Lung (tissue), 12 donors: ENCODE results near the gene RTL5. TPM values are rescaled to one million over a fixed set of nuclear protein-coding genes. Genes with fewer than 3 reads are reported as not detected.

Source experiments
- ATAC-seq: fragments of 200-7000 bp; cut with Tn5 transposase; one replicate; pipeline ENCODE4 v1.9.1; 2020; ENCODE audit warnings: moderate number of reproducible peaks; ENCODE audit not compliant: insufficient read depth, low FRiP score
- DNase-seq, 3 donors: peaks; one replicate each; pipeline ENCODE4 v3.0.0-alpha.2; 2013 to 2017
- H3K27ac ChIP-seq, 2 donors: one replicate each; pipeline ENCODE4 v1.5.1; 2013; ENCODE audit warnings: mild to moderate bottlenecking in 2 of 2, moderate library complexity in 2 of 2, control low read depth in 1 of 2, inconsistent platforms in 1 of 2, low read depth in 1 of 2, low read length in 1 of 2
- H3K27me3 ChIP-seq, 3 donors: one replicate each; pipeline ENCODE4 v1.5.1; 2013; ENCODE audit warnings: low read length in 2 of 3; ENCODE audit not compliant: control insufficient read depth in 3 of 3, insufficient read depth in 3 of 3
- H3K36me3 ChIP-seq, 4 donors: one replicate each; pipeline ENCODE4 v1.5.1; 2013; ENCODE audit warnings: low read length in 4 of 4, mild to moderate bottlenecking in 1 of 4, moderate library complexity in 1 of 4; ENCODE audit not compliant: control insufficient read depth in 4 of 4, insufficient read depth in 4 of 4
- H3K4me1 ChIP-seq, 5 donors: one replicate each; pipeline ENCODE4 v1.5.1; 2013; ENCODE audit warnings: low read length in 5 of 5, mild to moderate bottlenecking in 2 of 5, moderate library complexity in 1 of 5; ENCODE audit not compliant: control insufficient read depth in 5 of 5, insufficient read depth in 5 of 5
- H3K4me3 ChIP-seq: one replicate; pipeline ENCODE4 v1.5.1; 2013; ENCODE audit warnings: mild to moderate bottlenecking, control low read depth, moderate library complexity
- H3K9ac ChIP-seq, 2 donors: one replicate each; pipeline ENCODE4 v1.5.1; 2013; ENCODE audit warnings: low read length in 2 of 2, control low read depth in 1 of 2; ENCODE audit not compliant: insufficient read depth in 1 of 2
- H3K9me3 ChIP-seq, 4 donors: one replicate each; pipeline ENCODE4 v1.5.1; 2013; ENCODE audit warnings: low read length in 3 of 4, mild to moderate bottlenecking in 1 of 4, moderate library complexity in 1 of 4; ENCODE audit not compliant: control insufficient read depth in 4 of 4, insufficient read depth in 3 of 4
- CTCF ChIP-seq: IDR thresholded peaks from 2 replicates; pipeline ENCODE4 v1.5.1; 2012; ENCODE audit warnings: mild to moderate bottlenecking; ENCODE audit errors: control extremely low read depth, extremely low read depth
- WGBS, 2 donors: extraction: QIAGEN DNeasy Blood & Tissue Kit; methylation state at CpG; one replicate each; pipeline ENCODE4 v1.1.7; 2013; 5-methylcytosine and 5-hydroxymethylcytosine counted together
- polyA plus RNA-seq, 2 donors: library from polyadenylated mRNA; stranded (reverse); fragments of 200-250 nt; gene quantifications; one replicate each; pipeline ENCODE4 v1.2.1, GENCODE V29; 2013
- total RNA-seq, 2 donors: library from RNA; depleted of rRNA in 1 of 2; stranded (reverse); fragments of >200 nt in 1 of 2; gene quantifications; one replicate each; pipeline ENCODE4 v1.2.1, GENCODE V29; 2014 to 2021
- donor health status: control.
- donor health status: control.
- donor health status: Bipolar disorder and iron deficiency.
- donor health status: healthy.
- donor health status: DM: yes; HTN: yes; CAD: no.

RTL5 gene
- total and polyA plus RNA-seq, 4 donors = 2.8 to 8.3 (median 5.6) TPM

- DNase-seq = no peak
- TF ChIP-seq CTCF = no peak
These were observed 2.1 kb downstream of the RTL5 start for GRCh38 chrX:72129661-72130060.

GRCh38 chrX:72128881-72129280 lies 2.8 kb downstream of the RTL5 start:
- DNase-seq (no peak), ATAC-seq (no peak)
- WGBS, 2 donors = 52 to 58% methylated on average over 4 to 6 of the region's 6 CpGs
- Histone ChIP-seq H3K4me3 (no peak overlapping the region), H3K36me3 (no peaks in the 10 kb centered on the region), H3K27ac (no peak overlapping the region), H3K9me3 (no peaks in the 10 kb centered on the region), H3K9ac (no peak overlapping the region), H3K4me1 (peaks cover 0 to 35% (median 9%) of the 10 kb centered on the region in 5 donors), H3K27me3 (peaks cover 0 to 13% (median 0%) of the 10 kb centered on the region in 3 donors)
- TF ChIP-seq CTCF = no peak

More at GRCh38 chrX:72129661-72130060, 2.1 kb downstream of the RTL5 start:
- H3K4me3 ChIP-seq = no peak overlapping the region
- ATAC-seq = no peak
- no peak overlapping the region for H3K27ac ChIP-seq
- peaks cover 0 to 13% (median 0%) of the 10 kb centered on the region in 3 donors for H3K27me3 ChIP-seq
- H3K36me3 ChIP-seq = no peaks in the 10 kb centered on the region
- H3K9me3 ChIP-seq = no peaks in the 10 kb centered on the region
- H3K9ac ChIP-seq = no peak overlapping the region
- WGBS, 2 donors = 93 to 97% methylated on average over 15 to 16 of the region's 16 CpGs
- H3K4me1 ChIP-seq = peaks cover 0 to 30% (median 9%) of the 10 kb centered on the region in 5 donors

GRCh38 chrX:72128183-72128834 lies 3.4 kb downstream of the RTL5 start:
- Histone ChIP-seq H3K9me3 (peaks cover 0 to 2% (median 0%) of the 10 kb centered on the region in 4 donors), H3K4me3 (no peak overlapping the region), H3K27ac (no peak overlapping the region), H3K27me3 (peaks cover 0 to 13% (median 0%) of the 10 kb centered on the region in 3 donors), H3K4me1 (peaks cover 0 to 41% (median 13%) of the 10 kb centered on the region in 5 donors), H3K9ac (no peak overlapping the region), H3K36me3 (no peaks in the 10 kb centered on the region)
- ATAC-seq = no peak
- WGBS, 2 donors = 74 to 88% methylated on average over 4 of the region's 4 CpGs
- no peak for DNase-seq
- TF ChIP-seq CTCF = no peak
